HepG2 (cell line): ENCODE data around the gene PSMA4. TPM values are rescaled to one million over a fixed set of nuclear protein-coding genes. Genes with fewer than 3 reads are reported as not detected.

Source experiments
- ATAC-seq: fragments of 200-7000 bp; cut with Tn5 transposase; 3 replicates; pipeline ENCODE4 v1.9.1; 2020; ENCODE audit warnings: mild to moderate bottlenecking, moderate library complexity
- BruUV-seq: library from RNA; stranded (reverse); fragments of 400-500 nt; replicated peaks from 2 replicates; lab custom pipeline; 2021; lab: Mats Ljungman, UMichigan
- CTCF ChIA-PET: fragments of 300-600 bp; formaldehyde crosslinking; extraction: SDS; loops from one replicate; lab custom pipeline; 2021; ENCODE audit warnings: low total read pairs, inconsistent platforms, low intra/inter-chr PET ratio; lab: Yijun Ruan, JAX
- POLR2A ChIA-PET: fragments of 350-600 bp; sonication (Branson Sonifier 250); formaldehyde crosslinking; loops from one replicate; lab custom pipeline; 2020; ENCODE audit warnings: antibody characterized with exemption, inconsistent platforms; lab: Yijun Ruan, JAX
- DNase-seq: peaks from one replicate; pipeline ENCODE4 v3.0.0-alpha.2; 2015; ENCODE audit warnings: low spot score
- FAIRE-seq: peaks from 3 replicates; lab custom pipeline; 2011; peaks lifted over from hg19 to GRCh38; lab: Jason Lieb, UNC
- H2AFZ ChIP-seq: one replicate; pipeline ENCODE4 v1.6.1; 2011; ENCODE audit warnings: low read length, inconsistent platforms
- H3K27ac ChIP-seq: fragments of 300-600 bp; 3 replicates; pipeline ENCODE4 v1.8.0; 2011; ENCODE audit warnings: mixed run types, mild to moderate bottlenecking, mixed read lengths, low read length, inconsistent platforms; ENCODE audit not compliant: insufficient read depth; ENCODE audit errors: extremely low read length
- H3K27me3 ChIP-seq, 2 experiments: fragments of 200-600 bp in 1 of 2; 2 replicates in 1 of 2; 3 replicates in 1 of 2; pipeline versions ENCODE4 v1.6.0 to v1.8.0; 2011; ENCODE audit warnings: low read length in 2 of 2, mild to moderate bottlenecking in 2 of 2, moderate library complexity in 2 of 2, inconsistent platforms in 1 of 2; ENCODE audit not compliant: insufficient read depth in 2 of 2, control insufficient read depth in 1 of 2
- H3K36me3 ChIP-seq, 2 experiments: fragments of 200-600 bp in 1 of 2; replicated peaks in 1 of 2; 2 replicates in 1 of 2; 3 replicates in 1 of 2; pipeline versions ENCODE4 v1.5.1 to v1.8.0; 2011; ENCODE audit warnings: low read length in 2 of 2, inconsistent platforms in 1 of 2; ENCODE audit not compliant: insufficient read depth in 2 of 2, control insufficient read depth in 1 of 2
- H3K4me1 ChIP-seq: 2 replicates; pipeline ENCODE4 v1.5.1; 2012; ENCODE audit warnings: low read length, inconsistent platforms; ENCODE audit not compliant: insufficient read depth
- H3K4me2 ChIP-seq: 2 replicates; pipeline ENCODE4 v1.6.0; 2011; ENCODE audit warnings: low read depth, low read length, inconsistent platforms
- H3K4me3 ChIP-seq, 3 experiments: fragments of 200-600 bp in 1 of 3; sonication (generic), shearing (Covaris generic) in 1 of 3; replicated peaks in 1 of 3; 2 replicates each; pipeline ENCODE4 v1.5.1; 2011 to 2016; ENCODE audit warnings: low read length in 3 of 3, inconsistent platforms in 2 of 3, low read depth in 2 of 3, mild to moderate bottlenecking in 2 of 3, control low read depth in 1 of 3, mixed read lengths in 1 of 3; ENCODE audit not compliant: insufficient read depth in 1 of 3
- H3K79me2 ChIP-seq: one replicate; pipeline ENCODE4 v1.6.1; 2011; ENCODE audit warnings: low read length, inconsistent platforms; ENCODE audit not compliant: insufficient read depth
- H3K9ac ChIP-seq: 2 replicates; pipeline ENCODE4 v1.6.0; 2011; ENCODE audit warnings: mild to moderate bottlenecking, low read depth, low read length, inconsistent platforms; ENCODE audit not compliant: insufficient read depth
- H3K9me3 ChIP-seq: 2 replicates; pipeline ENCODE4 v1.5.1; 2012; ENCODE audit warnings: mild to moderate bottlenecking, low read length
- H4K20me1 ChIP-seq: 2 replicates; pipeline ENCODE4 v1.6.0; 2011; ENCODE audit warnings: inconsistent platforms, mild to moderate bottlenecking, low read length, moderate library complexity; ENCODE audit not compliant: insufficient read depth
- CENPX ChIP-seq: sonication (generic); formaldehyde crosslinking; IDR thresholded peaks from 2 replicates; pipeline ENCODE4 v1.9.0; 2021; ENCODE audit warnings: mild to moderate bottlenecking, missing genetic modification reagents, moderate library complexity
- EP300 ChIP-seq, 3 experiments: sonication (generic) in 1 of 3; formaldehyde crosslinking in 1 of 3; IDR thresholded peaks; 2 replicates each; pipeline versions ENCODE4 v1.5.1 to v1.6.1; 2011 to 2020; ENCODE audit warnings: low read depth in 2 of 3, low read length in 2 of 3, borderline replicate concordance in 1 of 3, improper control_type of control experiment in 1 of 3, mild to moderate bottlenecking in 1 of 3, missing genetic modification reagents in 1 of 3, moderate library complexity in 1 of 3
- KLF6 ChIP-seq: IDR thresholded peaks from 2 replicates; pipeline ENCODE4 v1.8.0; 2016; ENCODE audit warnings: missing biosample characterization, missing genetic modification reagents
- KMT2B ChIP-seq: IDR thresholded peaks from 2 replicates; pipeline ENCODE4 v1.6.1; 2016; ENCODE audit warnings: missing genetic modification reagents, missing compliant biosample characterization
- TCF7 ChIP-seq: sonication (generic); IDR thresholded peaks from 2 replicates; pipeline ENCODE4 v1.6.1; 2016; ENCODE audit warnings: antibody characterized with exemption, low read depth
- ZFP62 ChIP-seq: sonication (generic); formaldehyde crosslinking; IDR thresholded peaks from 2 replicates; pipeline ENCODE4 v1.4.0; 2020; ENCODE audit warnings: missing genetic modification reagents
- ZNF768 ChIP-seq: sonication (generic); formaldehyde crosslinking; IDR thresholded peaks from 2 replicates; pipeline ENCODE4 v1.4.0; 2020; ENCODE audit warnings: missing genetic modification reagents
- ZNF776 ChIP-seq: sonication (generic); formaldehyde crosslinking; IDR thresholded peaks from 2 replicates; pipeline ENCODE4 v1.4.0; 2020; ENCODE audit warnings: mild to moderate bottlenecking, missing genetic modification reagents
- WGBS: methylation state at CpG from one replicate; pipeline ENCODE4 v1.1.6; 2017; ENCODE audit warnings: low lambda C conversion rate; 5-methylcytosine and 5-hydroxymethylcytosine counted together
- in situ Hi-C: cut with HindIII; loops from 2 replicates; pipeline ENCODE4 v1.10.0; 2017; ENCODE audit warnings: low pct_unique_long_range_greater_than_20kb; ENCODE audit not compliant: extremely low pct_ligation_motif_present
- intact Hi-C: fragments of 100-400 bp; cut with micrococcal nuclease; formaldehyde crosslinking; loops from one replicate; pipeline ENCODE4 v1.10.0; 2022; ENCODE audit not compliant: unreplicated experiment
- polyA plus RNA-seq, 8 experiments: library from polyadenylated mRNA; depleted of rRNA in 3 of 8; stranded (reverse) in 7 of 8; unstranded in 1 of 8; fragments of >200 nt; fragmentation: Illumina TruSeq in 4 of 8; extraction: Trizol in 4 of 8; gene quantifications; 2 replicates each; pipeline versions ENCODE4 v1.2.1 to v1.2.3, GENCODE V29; 2011 to 2016; ENCODE audit warnings: low read depth in 4 of 8, missing spikeins in 1 of 8, mixed read lengths in 1 of 8; ENCODE audit not compliant: insufficient read depth in 1 of 8
- total RNA-seq, 5 experiments: library from RNA; depleted of rRNA; stranded (reverse); fragments of >200 nt; fragmentation: Illumina TruSeq; extraction: Trizol; gene quantifications; 2 replicates each; pipeline ENCODE4 v1.2.3, GENCODE V29; 2016; ENCODE audit warnings: low read depth in 1 of 5
- TF ChIP-seq, protein P1 (sequence below): IDR thresholded peaks from 2 replicates; pipeline ENCODE4 v1.6.1; 2018; ENCODE audit warnings: missing genetic modification reagents
- TF ChIP-seq, protein P2 (sequence below), 2 experiments: fragments of 450-650 bp in 1 of 2; sonication (generic) in 1 of 2; formaldehyde crosslinking; IDR thresholded peaks; 2 replicates each; pipeline versions ENCODE4 v1.5.0 to v1.8.0; 2020 to 2022; ENCODE audit warnings: mild to moderate bottlenecking in 1 of 2, missing genetic modification reagents in 1 of 2

PSMA4 gene
- total and polyA plus RNA-seq, 2 of the 13 experiments (the other 11 are each of a cell fraction or from before 2014, with no cell fraction given): 202 to 404 TPM

DNA sequence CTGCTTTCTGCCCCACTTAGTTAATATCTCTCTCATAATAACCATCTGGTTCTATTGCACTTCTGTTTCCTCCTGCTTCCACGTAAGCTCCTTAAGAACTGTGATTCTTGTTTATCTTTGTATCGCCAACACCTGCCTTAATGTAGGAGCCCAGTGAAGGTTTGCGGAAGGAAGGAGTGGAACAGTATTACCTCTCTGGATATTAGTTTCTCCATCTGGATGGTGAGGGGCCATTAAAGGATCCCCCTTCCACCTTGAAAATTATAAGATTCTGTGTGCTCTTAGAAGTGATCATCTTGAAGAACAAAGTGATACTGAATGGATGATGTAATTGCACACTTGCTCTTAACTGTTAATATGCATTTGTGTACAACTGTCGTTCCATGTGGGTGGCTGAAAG lies 27.3 kb downstream of the PSMA4 start (continued):
- TF ChIP-seq EP300 (IDR thresholded peaks at IDR 0.05; ENCODE audit: low read depth in 2 of 2, low read length in 2 of 2) (no peak), EP300 (CRISPR knock-in tag; IDR thresholded peaks at IDR 0.05; ENCODE audit: borderline replicate concordance) (no peak), ZNF768 (CRISPR knock-in tag) (no peak), KLF6 (no peak), ZNF776 (no peak)
- TF ChIP-seq, protein P1, sequence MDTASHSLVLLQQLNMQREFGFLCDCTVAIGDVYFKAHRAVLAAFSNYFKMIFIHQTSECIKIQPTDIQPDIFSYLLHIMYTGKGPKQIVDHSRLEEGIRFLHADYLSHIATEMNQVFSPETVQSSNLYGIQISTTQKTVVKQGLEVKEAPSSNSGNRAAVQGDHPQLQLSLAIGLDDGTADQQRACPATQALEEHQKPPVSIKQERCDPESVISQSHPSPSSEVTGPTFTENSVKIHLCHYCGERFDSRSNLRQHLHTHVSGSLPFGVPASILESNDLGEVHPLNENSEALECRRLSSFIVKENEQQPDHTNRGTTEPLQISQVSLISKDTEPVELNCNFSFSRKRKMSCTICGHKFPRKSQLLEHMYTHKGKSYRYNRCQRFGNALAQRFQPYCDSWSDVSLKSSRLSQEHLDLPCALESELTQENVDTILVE (CRISPR knock-in tag): no peak

DNA sequence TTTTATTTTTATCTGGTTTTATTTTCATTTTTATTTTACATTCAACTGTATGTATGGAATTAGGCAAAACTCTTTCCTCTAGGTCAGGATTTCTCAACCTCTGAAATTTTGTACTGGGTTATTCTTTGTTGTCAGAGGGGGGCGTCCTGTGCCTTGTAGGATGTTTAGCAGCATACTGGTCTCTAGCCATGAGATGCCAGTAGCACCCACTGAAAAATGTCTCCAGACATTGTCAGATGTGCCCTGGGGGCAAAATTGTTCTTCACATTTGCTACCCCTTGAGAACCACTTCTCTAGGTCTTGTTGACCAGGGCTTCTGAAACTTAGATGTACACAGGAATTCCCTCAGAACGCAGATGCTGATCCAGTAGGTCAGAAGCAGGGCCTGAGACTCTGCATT lies 30.5 kb downstream of the PSMA4 start:
- no peak for FAIRE-seq
- CTCF ChIA-PET: no interaction called here

More for the DNA sequence above, 30.5 kb downstream of the PSMA4 start:
- intact Hi-C loops: no loop called here
- H3K4me3 ChIP-seq: no peak overlapping the region
- H3K4me1 ChIP-seq: peaks cover 10% of the 10 kb centered on the region; the same call in 1 of the 2 replicates
- no peaks in the 10 kb centered on the region for H4K20me1 ChIP-seq
- no TSS peak for BruUV-seq
- TF ChIP-seq CENPX (CRISPR knock-in tag) (no peak), TCF7 (no peak), ZFP62 (CRISPR knock-in tag) (no peak), KMT2B (CRISPR knock-in tag) (no peak)
- TF ChIP-seq, protein P2, sequence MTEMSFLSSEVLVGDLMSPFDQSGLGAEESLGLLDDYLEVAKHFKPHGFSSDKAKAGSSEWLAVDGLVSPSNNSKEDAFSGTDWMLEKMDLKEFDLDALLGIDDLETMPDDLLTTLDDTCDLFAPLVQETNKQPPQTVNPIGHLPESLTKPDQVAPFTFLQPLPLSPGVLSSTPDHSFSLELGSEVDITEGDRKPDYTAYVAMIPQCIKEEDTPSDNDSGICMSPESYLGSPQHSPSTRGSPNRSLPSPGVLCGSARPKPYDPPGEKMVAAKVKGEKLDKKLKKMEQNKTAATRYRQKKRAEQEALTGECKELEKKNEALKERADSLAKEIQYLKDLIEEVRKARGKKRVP (CRISPR knock-in tag; IDR thresholded peaks at IDR 0.05): no peak
- TF ChIP-seq, all 625 proteins: peak for 0
- POLR2A ChIA-PET: interaction anchor here (0.8 kb wide), 1 partner anchor 589 kb away, joined by 3 read pairs; no protein-coding TSS in a partner anchor
- H3K4me2 ChIP-seq: no peak overlapping the region
- H3K27ac ChIP-seq: no peak overlapping the region
- H3K9ac ChIP-seq: no peak overlapping the region
- H2AFZ ChIP-seq: no peak overlapping the region
- no peaks in the 10 kb centered on the region for H3K27me3 ChIP-seq
- no peak for DNase-seq
- no peak for ATAC-seq
- 97% methylated on average over 2 of the region's 2 CpGs for WGBS
- no peaks in the 10 kb centered on the region for H3K9me3 ChIP-seq
- no peaks in the 10 kb centered on the region for H3K36me3 ChIP-seq
- H3K79me2 ChIP-seq: peaks cover 1% of the 10 kb centered on the region
- in situ Hi-C loops: no loop called here
